GM04503 (cell line): ENCODE data around the gene MARCHF11.

Experiments used
- DNase-seq: peaks from one replicate; pipeline ENCODE4 v3.0.0-alpha.2; 2012; ENCODE audit warnings: low read depth

MARCHF11 gene

DNA sequence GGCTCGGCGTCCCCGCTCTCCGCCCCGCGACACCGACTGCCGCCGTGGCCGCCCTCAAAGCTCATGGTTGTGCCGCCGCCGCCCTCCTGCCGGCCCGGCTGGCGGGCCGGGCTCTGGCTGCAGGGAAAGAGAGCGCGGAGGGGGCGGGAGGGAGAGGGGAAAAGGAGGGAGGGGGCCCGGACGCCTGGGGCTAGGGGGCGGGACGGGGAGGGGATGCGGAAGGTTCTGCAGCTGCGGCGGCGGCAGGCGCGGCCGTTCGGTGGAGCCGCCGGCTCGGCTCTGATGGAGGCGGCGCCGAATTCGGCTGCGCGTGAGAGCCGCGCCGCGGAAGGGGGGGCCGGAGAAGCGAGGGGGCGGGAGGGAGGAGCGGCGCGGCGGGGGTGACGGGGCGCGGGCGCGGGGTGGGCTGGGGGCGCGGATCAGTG lies at the start of gene MARCHF11:
Gene MARCHF11, minus strand, starts transcription at position 281 of the 425 bp plus-strand sequence. Its CDS starts 216 bp downstream, at position 65.
- no peak for DNase-seq

DNA sequence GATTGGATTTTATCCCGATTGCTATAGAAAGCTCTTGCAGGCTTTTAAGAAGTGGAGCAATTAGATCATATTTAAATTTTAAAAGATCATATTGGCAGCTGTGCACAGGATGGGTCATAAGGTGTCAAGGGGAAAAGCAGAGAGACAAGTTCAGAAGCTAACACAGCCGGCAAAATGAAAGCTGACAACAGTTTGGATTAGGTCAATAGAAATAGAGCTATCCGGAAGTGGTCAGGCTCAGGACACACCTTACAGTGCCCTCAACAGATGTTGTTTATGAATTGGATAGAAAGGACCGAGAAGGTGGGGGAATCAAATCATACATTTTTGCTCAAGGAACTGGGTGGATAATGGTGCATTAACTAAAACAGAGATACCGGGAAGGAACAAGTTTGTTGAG lies 46.3 kb upstream of the MARCHF11 start:
- no peak for DNase-seq

DNA sequence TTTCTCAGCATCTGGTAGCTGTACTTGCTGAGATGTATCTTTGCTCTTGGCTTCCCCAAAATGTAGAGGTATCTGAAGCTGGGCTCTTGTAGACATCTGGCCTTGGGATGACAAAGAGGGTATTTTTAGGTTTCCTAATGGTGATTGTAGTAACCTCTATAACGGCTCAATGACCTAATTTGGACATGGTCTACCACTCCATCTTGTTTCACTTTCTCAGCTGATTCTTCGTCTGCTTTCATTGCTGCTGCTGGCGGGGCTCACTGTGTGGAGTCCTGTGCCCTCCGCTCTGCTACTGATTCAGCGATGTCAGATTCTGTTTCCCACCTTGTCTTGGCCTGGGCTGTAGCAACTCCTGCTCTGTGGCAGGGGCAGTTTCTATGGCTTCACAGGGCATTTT lies 12.7 kb upstream of the MARCHF11 start:
- DNase-seq: no peak

- DNase-seq: no peak
These were observed 1.1 kb upstream of the MARCHF11 start for GRCh38 chr5:16180789-16181082.

DNA sequence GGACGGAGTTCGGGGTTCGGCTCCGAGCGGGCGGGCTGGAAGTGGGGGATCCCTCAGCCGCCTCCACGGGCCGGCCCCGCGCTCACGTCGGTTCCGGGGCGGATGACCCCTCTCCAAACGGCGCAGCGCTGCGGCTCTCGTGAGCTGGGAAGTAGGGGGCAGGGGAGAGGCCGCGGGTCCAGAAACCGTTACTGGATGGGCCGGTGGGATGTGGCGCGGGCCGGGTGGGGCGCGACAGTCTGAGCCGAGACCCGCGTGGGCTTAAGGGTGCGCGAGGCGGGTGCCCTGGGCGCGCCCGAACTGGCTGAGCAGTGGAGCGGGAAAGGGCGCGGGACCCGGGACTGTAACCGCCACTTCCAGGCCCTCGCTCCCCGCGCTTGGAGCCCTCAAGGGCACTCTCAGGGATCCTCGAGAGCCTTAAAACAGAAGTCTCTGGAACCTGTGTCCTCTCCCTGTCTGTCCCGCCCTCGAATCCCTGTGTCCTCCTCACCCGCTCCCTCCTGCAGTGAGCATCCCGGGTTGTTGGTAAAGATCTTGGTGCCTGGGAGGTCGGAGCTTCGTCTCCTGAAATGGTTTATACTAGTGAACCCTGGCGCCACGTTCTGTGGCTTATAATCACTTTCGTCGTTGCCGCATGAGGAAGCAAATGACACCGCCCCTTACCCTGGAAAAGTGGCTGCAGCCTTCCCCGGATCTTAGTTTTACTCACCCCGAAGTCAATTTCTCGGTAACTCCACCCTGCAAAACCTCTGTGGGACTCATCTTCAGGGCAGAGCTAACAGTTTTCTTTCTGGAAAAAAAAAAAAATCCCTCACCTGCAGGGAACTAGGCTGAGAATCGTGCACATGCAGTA lies 571 bp upstream of the MARCHF11 start:
- DNase-seq: no peak

- no peak for DNase-seq
These were observed 732 bp downstream of the MARCHF11 start for GRCh38 chr5:16178745-16179372.

- no peak for DNase-seq
These were observed 10.0 kb downstream of the MARCHF11 start for GRCh38 chr5:16169550-16169949.

GRCh38 chr5:16160706-16161105 lies 18.9 kb downstream of the MARCHF11 start:
- peak; percentile 12 for DNase-seq

GRCh38 chr5:16159636-16160035 lies 20.0 kb downstream of the MARCHF11 start:
- no peak for DNase-seq

- DNase-seq: no peak
These were observed 23.4 kb downstream of the MARCHF11 start for GRCh38 chr5:16156152-16156551.

GRCh38 chr5:16152601-16153568 lies 26.7 kb downstream of the MARCHF11 start:
- no peak for DNase-seq

DNA sequence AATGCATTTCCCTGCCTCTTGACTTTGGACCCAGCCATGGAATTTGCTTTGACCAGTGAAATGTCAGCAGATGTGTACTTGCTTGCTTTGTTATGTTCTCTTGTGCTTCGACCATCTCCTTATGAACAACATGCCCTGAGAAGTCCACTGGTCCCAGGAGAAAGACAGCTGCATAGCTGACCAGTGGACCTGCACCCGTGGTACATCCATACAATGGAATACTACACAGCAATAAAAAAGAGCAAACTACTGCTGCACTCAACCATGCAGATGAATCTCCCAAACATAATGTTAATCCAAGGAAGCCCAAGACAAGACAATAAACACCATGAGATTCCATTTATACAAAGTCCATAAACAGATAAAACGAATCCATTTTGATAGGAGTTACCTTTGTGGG lies 30.0 kb downstream of the MARCHF11 start:
- no peak for DNase-seq

- no peak for DNase-seq
These were observed 32.3 kb downstream of the MARCHF11 start for GRCh38 chr5:16147179-16147900.

GRCh38 chr5:16144416-16144815 lies 35.2 kb downstream of the MARCHF11 start:
- no peak for DNase-seq

DNA sequence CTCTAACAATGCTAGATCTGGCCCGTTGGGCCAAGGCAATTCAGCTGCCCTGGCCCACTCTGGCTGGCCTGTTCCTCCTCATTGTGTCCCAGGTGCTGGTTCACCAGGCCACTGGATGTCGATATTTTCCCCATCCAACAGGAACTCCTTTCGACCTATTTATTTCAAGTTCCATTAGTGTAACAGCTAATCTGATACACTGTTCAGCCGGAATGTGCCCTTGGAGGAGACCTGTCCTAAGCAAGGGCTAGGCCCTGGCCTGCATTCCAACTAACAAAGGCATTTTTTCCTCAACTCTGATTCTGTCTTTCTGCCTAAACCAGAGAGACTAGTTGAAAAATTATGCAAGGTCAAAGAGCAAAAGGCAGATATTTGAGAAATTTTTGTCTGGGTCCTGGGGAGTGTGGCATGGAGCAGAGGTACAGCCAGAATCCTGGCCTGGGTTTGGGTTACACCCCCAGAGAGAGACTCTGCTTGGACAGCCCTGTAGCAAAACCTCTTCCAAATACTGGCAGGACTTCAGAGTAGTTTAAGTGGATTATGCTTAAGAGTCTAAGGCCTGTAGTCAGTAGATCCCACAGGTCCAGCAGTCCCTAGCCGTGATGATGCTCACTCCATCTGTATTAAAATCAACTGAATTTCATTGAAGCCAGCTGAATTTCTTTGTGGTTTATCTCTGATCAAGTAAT lies 36.1 kb downstream of the MARCHF11 start:
- DNase-seq: no peak

- no peak for DNase-seq
These were observed 38.6 kb downstream of the MARCHF11 start for GRCh38 chr5:16140944-16141343.

GRCh38 chr5:16140417-16140816 lies 39.2 kb downstream of the MARCHF11 start:
- no peak for DNase-seq

GRCh38 chr5:16137177-16137576 lies 42.4 kb downstream of the MARCHF11 start:
- no peak for DNase-seq

DNA sequence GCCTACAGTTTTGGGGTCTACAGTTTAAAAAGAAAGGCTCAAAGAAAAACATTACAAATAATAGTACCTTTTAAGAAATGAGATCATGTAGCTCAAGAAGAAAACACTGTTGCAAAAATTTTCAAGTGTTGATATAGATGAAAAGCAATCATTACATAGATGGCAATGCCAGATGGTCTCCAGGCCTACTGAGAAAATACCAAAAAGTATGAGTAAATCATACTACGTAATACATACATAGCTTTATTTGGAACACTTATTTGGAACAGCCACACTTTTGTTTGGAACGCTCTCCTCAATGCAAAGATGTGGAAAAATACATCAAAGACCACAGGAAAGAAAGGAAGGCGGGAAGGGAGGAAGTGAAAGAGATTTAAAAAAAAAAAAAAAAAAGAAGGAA lies 44.1 kb downstream of the MARCHF11 start:
- DNase-seq: no peak

- no peak for DNase-seq
These were observed 44.6 kb downstream of the MARCHF11 start for GRCh38 chr5:16135003-16135402.

GRCh38 chr5:16134204-16134603 lies 45.4 kb downstream of the MARCHF11 start:
- no peak for DNase-seq
